ENCODE data around the gene SGSM2. TPM values are rescaled to one million over a fixed set of nuclear protein-coding genes. Genes with fewer than 3 reads are reported as not detected.
A peak's percentile ranks its signal among the peaks of the same experiment; 100 is the strongest.

The SGSM2 gene
- total and polyA plus RNA-seq, 2 donors, result 25.3 to 100 TPM

GRCh38 chr17:2403044-2403443 lies 65.7 kb downstream of the SGSM2 start:
- no peaks in the 10 kb centered on the region for H3K27me3 ChIP-seq (ENCODE audit: control insufficient read depth in 2 of 2, insufficient read depth in 1 of 2, low read length in 1 of 2)
- peaks cover 0 to 4% of the 10 kb centered on the region in 2 donors for H3K36me3 ChIP-seq (ENCODE audit: control insufficient read depth in 2 of 2, insufficient read depth in 2 of 2, low read length in 1 of 2)
- H3K9me3 ChIP-seq (ENCODE audit: control insufficient read depth in 2 of 2, insufficient read depth in 1 of 2, low read length in 1 of 2), result peaks cover 2 to 8% of the 10 kb centered on the region in 2 donors
- no peak overlapping the region for H3K27ac ChIP-seq (ENCODE audit: low read depth in 1 of 2, low read length in 1 of 2)
- H3K4me1 ChIP-seq (ENCODE audit: control insufficient read depth in 2 of 2, insufficient read depth in 2 of 2, low read length in 2 of 2), result peaks cover 14 to 37% of the 10 kb centered on the region in 2 donors
- no peak for DNase-seq (ENCODE audit: low read depth in 6 of 9, low spot score in 9 of 9)
- WGBS, result 99% methylated on average over 4 of the region's 4 CpGs
- H3K4me3 ChIP-seq (ENCODE audit: low read length in 2 of 2), result no peak overlapping the region

- H3K4me3 ChIP-seq (ENCODE audit: low read length in 2 of 2), result no peak overlapping the region
- no peak overlapping the region for H3K27ac ChIP-seq (ENCODE audit: low read depth in 1 of 2, low read length in 1 of 2)
- no peak for DNase-seq (ENCODE audit: low read depth in 6 of 9, low spot score in 9 of 9)
- 98% methylated on average over 14 of the region's 14 CpGs for WGBS
- peaks cover 0 to 4% of the 10 kb centered on the region in 2 donors for H3K36me3 ChIP-seq (ENCODE audit: control insufficient read depth in 2 of 2, insufficient read depth in 2 of 2, low read length in 1 of 2)
- peaks cover 0 to 2% of the 10 kb centered on the region in 2 donors for H3K9me3 ChIP-seq (ENCODE audit: control insufficient read depth in 2 of 2, insufficient read depth in 1 of 2, low read length in 1 of 2)
- no peaks in the 10 kb centered on the region for H3K27me3 ChIP-seq (ENCODE audit: control insufficient read depth in 2 of 2, insufficient read depth in 1 of 2, low read length in 1 of 2)
- H3K4me1 ChIP-seq (ENCODE audit: control insufficient read depth in 2 of 2, insufficient read depth in 2 of 2, low read length in 2 of 2), result peaks cover 6 to 16% of the 10 kb centered on the region in 2 donors
These were observed 68.1 kb downstream of the SGSM2 start for GRCh38 chr17:2405247-2405926.

GRCh38 chr17:2406271-2406902 lies 69.1 kb downstream of the SGSM2 start:
- no peaks in the 10 kb centered on the region for H3K9me3 ChIP-seq (ENCODE audit: control insufficient read depth in 2 of 2, insufficient read depth in 1 of 2, low read length in 1 of 2)
- peak overlapping the region in 1 of 2 donors; percentile 20 for H3K27ac ChIP-seq (ENCODE audit: low read depth in 1 of 2, low read length in 1 of 2)
- no peak for DNase-seq (ENCODE audit: low read depth in 6 of 9, low spot score in 9 of 9)
- WGBS, result 97% methylated on average over 8 of the region's 8 CpGs
- no peaks in the 10 kb centered on the region for H3K27me3 ChIP-seq (ENCODE audit: control insufficient read depth in 2 of 2, insufficient read depth in 1 of 2, low read length in 1 of 2)
- H3K4me3 ChIP-seq (ENCODE audit: low read length in 2 of 2), result no peak overlapping the region
- H3K36me3 ChIP-seq (ENCODE audit: control insufficient read depth in 2 of 2, insufficient read depth in 2 of 2, low read length in 1 of 2), result peaks cover 3 to 9% of the 10 kb centered on the region in 2 donors
- H3K4me1 ChIP-seq (ENCODE audit: control insufficient read depth in 2 of 2, insufficient read depth in 2 of 2, low read length in 2 of 2), result peaks cover 6 to 13% of the 10 kb centered on the region in 2 donors

- Histone ChIP-seq H3K36me3 (ENCODE audit: control insufficient read depth in 2 of 2, insufficient read depth in 2 of 2, low read length in 1 of 2) (peaks cover 3 to 9% of the 10 kb centered on the region in 2 donors), H3K27ac (ENCODE audit: low read depth in 1 of 2, low read length in 1 of 2) (peak overlapping the region in 1 of 2 donors; percentile 20), H3K27me3 (ENCODE audit: control insufficient read depth in 2 of 2, insufficient read depth in 1 of 2, low read length in 1 of 2) (no peaks in the 10 kb centered on the region), H3K9me3 (ENCODE audit: control insufficient read depth in 2 of 2, insufficient read depth in 1 of 2, low read length in 1 of 2) (no peaks in the 10 kb centered on the region), H3K4me1 (ENCODE audit: control insufficient read depth in 2 of 2, insufficient read depth in 2 of 2, low read length in 2 of 2) (peaks cover 6 to 9% of the 10 kb centered on the region in 2 donors), H3K4me3 (ENCODE audit: low read length in 2 of 2) (no peak overlapping the region)
- WGBS, result 95% methylated on average over 15 of the region's 15 CpGs
- DNase-seq (ENCODE audit: low read depth in 6 of 9, low spot score in 9 of 9), result no peak
These were observed 69.8 kb downstream of the SGSM2 start for GRCh38 chr17:2406903-2407790.

- Histone ChIP-seq H3K4me1 (ENCODE audit: control insufficient read depth in 2 of 2, insufficient read depth in 2 of 2, low read length in 2 of 2) (no peaks in the 10 kb centered on the region), H3K27me3 (ENCODE audit: control insufficient read depth in 2 of 2, insufficient read depth in 1 of 2, low read length in 1 of 2) (no peaks in the 10 kb centered on the region), H3K4me3 (ENCODE audit: low read length in 2 of 2) (no peak overlapping the region), H3K9me3 (ENCODE audit: control insufficient read depth in 2 of 2, insufficient read depth in 1 of 2, low read length in 1 of 2) (no peaks in the 10 kb centered on the region), H3K36me3 (ENCODE audit: control insufficient read depth in 2 of 2, insufficient read depth in 2 of 2, low read length in 1 of 2) (peaks cover 13 to 17% of the 10 kb centered on the region in 2 donors), H3K27ac (ENCODE audit: low read depth in 1 of 2, low read length in 1 of 2) (no peak overlapping the region)
- 96% methylated on average over 7 of the region's 7 CpGs for WGBS
- no peak for DNase-seq (ENCODE audit: low read depth in 6 of 9, low spot score in 9 of 9)
These were observed 73.7 kb downstream of the SGSM2 start for GRCh38 chr17:2410951-2411350.

- H3K4me3 ChIP-seq (ENCODE audit: low read length in 2 of 2), result no peak overlapping the region
- H3K27me3 ChIP-seq (ENCODE audit: control insufficient read depth in 2 of 2, insufficient read depth in 1 of 2, low read length in 1 of 2), result no peaks in the 10 kb centered on the region
- H3K9me3 ChIP-seq (ENCODE audit: control insufficient read depth in 2 of 2, insufficient read depth in 1 of 2, low read length in 1 of 2), result no peaks in the 10 kb centered on the region
- H3K36me3 ChIP-seq (ENCODE audit: control insufficient read depth in 2 of 2, insufficient read depth in 2 of 2, low read length in 1 of 2), result peaks cover 13 to 15% of the 10 kb centered on the region in 2 donors
- H3K4me1 ChIP-seq (ENCODE audit: control insufficient read depth in 2 of 2, insufficient read depth in 2 of 2, low read length in 2 of 2), result no peaks in the 10 kb centered on the region
- no peak overlapping the region for H3K27ac ChIP-seq (ENCODE audit: low read depth in 1 of 2, low read length in 1 of 2)
- DNase-seq (ENCODE audit: low read depth in 6 of 9, low spot score in 9 of 9), result no peak
- WGBS, result 91% methylated on average over 2 of the region's 2 CpGs
These were observed 75.3 kb downstream of the SGSM2 start for GRCh38 chr17:2412561-2413021.

GRCh38 chr17:2414446-2415064 lies 77.3 kb downstream of the SGSM2 start:
- Histone ChIP-seq H3K27me3 (ENCODE audit: control insufficient read depth in 2 of 2, insufficient read depth in 1 of 2, low read length in 1 of 2) (no peaks in the 10 kb centered on the region), H3K27ac (ENCODE audit: low read depth in 1 of 2, low read length in 1 of 2) (no peak overlapping the region), H3K4me1 (ENCODE audit: control insufficient read depth in 2 of 2, insufficient read depth in 2 of 2, low read length in 2 of 2) (no peaks in the 10 kb centered on the region), H3K36me3 (ENCODE audit: control insufficient read depth in 2 of 2, insufficient read depth in 2 of 2, low read length in 1 of 2) (peaks cover 25 to 30% of the 10 kb centered on the region in 2 donors), H3K4me3 (ENCODE audit: low read length in 2 of 2) (no peak overlapping the region), H3K9me3 (ENCODE audit: control insufficient read depth in 2 of 2, insufficient read depth in 1 of 2, low read length in 1 of 2) (no peaks in the 10 kb centered on the region)
- WGBS, result 98% methylated on average over 22 of the region's 22 CpGs
- DNase-seq (ENCODE audit: low read depth in 6 of 9, low spot score in 9 of 9), result no peak

GRCh38 chr17:2415081-2415480 lies 77.8 kb downstream of the SGSM2 start:
- 91% methylated on average over 9 of the region's 9 CpGs for WGBS
- H3K27me3 ChIP-seq (ENCODE audit: control insufficient read depth in 2 of 2, insufficient read depth in 1 of 2, low read length in 1 of 2), result no peaks in the 10 kb centered on the region

More at GRCh38 chr17:2415081-2415480, 77.8 kb downstream of the SGSM2 start:
- Histone ChIP-seq H3K4me1 (ENCODE audit: control insufficient read depth in 2 of 2, insufficient read depth in 2 of 2, low read length in 2 of 2) (no peaks in the 10 kb centered on the region), H3K36me3 (ENCODE audit: control insufficient read depth in 2 of 2, insufficient read depth in 2 of 2, low read length in 1 of 2) (peaks cover 30 to 35% of the 10 kb centered on the region in 2 donors), H3K9me3 (ENCODE audit: control insufficient read depth in 2 of 2, insufficient read depth in 1 of 2, low read length in 1 of 2) (no peaks in the 10 kb centered on the region), H3K4me3 (ENCODE audit: low read length in 2 of 2) (no peak overlapping the region), H3K27ac (ENCODE audit: low read depth in 1 of 2, low read length in 1 of 2) (no peak overlapping the region)
- no peak for DNase-seq (ENCODE audit: low read depth in 6 of 9, low spot score in 9 of 9)
